ENCODE data around the gene OPRL1.
"Not testable (repeated sequence)": the region's sequence is repeated elsewhere in the genome, so short reads cannot be mapped to it uniquely, and the experiment has no call there.

Gene OPRL1

DNA sequence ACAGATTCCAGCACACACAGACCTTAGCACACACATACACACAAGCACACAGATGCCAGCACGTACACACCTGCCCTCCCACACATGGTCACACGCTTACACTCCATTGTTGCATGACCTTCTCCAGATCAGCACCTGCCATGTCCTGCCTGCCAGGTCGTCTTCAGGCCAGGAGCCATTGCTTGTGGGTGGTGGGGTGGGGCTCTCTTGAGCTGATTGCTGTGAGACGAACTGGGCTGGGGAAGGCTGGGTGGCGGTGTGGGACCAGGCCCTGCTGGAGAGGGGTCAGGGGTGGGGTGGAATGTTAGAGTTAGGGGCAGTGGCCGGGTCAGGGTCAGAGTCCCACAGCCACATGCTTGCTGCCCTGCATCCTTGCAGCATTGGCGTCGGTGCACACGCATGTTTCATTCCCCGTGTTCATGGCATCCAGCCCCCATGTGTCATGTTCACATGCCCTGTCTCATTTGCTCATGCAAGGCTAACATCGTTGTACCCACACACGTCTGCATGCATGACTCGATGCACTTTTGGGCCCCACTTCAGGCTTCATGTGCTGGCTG, 34.0 kb downstream of the OPRL1 start:
- Histone ChIP-seq H3K9ac (ENCODE audit: low read length) (no peak overlapping the region), H3K36me3 (ENCODE audit: control insufficient read depth, low read depth, low read length) (no peaks in the 10 kb centered on the region), H3K27ac (ENCODE audit: low read length) (no peak overlapping the region), H3K4me3 (ENCODE audit: low read length) (no peak overlapping the region), H3K9me3 (ENCODE audit: control insufficient read depth, low read depth, low read length) (no peaks in the 10 kb centered on the region), H3K4me1 (ENCODE audit: control insufficient read depth, low read depth, low read length) (no peaks in the 10 kb centered on the region), H3K27me3 (ENCODE audit: control insufficient read depth, insufficient read depth, low read length) (no peaks in the 10 kb centered on the region)

DNA sequence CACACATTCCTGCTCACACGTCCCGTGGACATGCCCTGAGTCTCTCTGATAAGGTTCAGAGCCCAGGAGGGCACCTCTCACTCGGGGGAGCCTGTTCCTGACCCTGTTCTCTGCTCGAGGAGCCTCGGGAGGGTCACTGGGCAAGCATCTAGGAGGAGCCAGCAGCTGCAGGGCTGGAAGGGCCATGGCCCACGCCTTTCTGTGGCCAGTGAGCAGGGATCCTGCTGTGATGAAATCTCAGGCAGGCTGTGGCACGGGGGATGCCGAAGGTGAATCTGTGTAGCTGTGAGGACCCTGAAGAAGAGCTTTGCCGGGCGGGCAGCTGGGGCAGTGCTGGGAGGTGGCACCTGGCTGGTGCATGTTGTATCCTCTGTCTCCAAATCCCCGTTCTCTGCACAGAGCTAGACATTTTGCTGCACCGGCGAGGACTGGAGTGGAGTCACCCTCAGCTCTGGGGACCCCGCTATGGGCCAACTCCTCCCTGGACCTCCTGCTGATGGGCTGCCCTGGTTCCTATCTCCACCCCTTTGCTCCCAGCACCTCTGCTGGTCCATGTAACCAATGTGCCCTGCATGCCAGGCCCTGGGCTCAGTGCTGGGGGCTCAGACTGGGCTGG, 34.6 kb downstream of the OPRL1 start:
- no peak overlapping the region for H3K27ac ChIP-seq (ENCODE audit: low read length)
- H3K9me3 ChIP-seq (ENCODE audit: control insufficient read depth, low read depth, low read length) = no peaks in the 10 kb centered on the region
- no peaks in the 10 kb centered on the region for H3K36me3 ChIP-seq (ENCODE audit: control insufficient read depth, low read depth, low read length)
- no peak overlapping the region for H3K9ac ChIP-seq (ENCODE audit: low read length)
- H3K4me3 ChIP-seq (ENCODE audit: low read length) = no peak overlapping the region
- no peaks in the 10 kb centered on the region for H3K27me3 ChIP-seq (ENCODE audit: control insufficient read depth, insufficient read depth, low read length)
- no peaks in the 10 kb centered on the region for H3K4me1 ChIP-seq (ENCODE audit: control insufficient read depth, low read depth, low read length)

DNA sequence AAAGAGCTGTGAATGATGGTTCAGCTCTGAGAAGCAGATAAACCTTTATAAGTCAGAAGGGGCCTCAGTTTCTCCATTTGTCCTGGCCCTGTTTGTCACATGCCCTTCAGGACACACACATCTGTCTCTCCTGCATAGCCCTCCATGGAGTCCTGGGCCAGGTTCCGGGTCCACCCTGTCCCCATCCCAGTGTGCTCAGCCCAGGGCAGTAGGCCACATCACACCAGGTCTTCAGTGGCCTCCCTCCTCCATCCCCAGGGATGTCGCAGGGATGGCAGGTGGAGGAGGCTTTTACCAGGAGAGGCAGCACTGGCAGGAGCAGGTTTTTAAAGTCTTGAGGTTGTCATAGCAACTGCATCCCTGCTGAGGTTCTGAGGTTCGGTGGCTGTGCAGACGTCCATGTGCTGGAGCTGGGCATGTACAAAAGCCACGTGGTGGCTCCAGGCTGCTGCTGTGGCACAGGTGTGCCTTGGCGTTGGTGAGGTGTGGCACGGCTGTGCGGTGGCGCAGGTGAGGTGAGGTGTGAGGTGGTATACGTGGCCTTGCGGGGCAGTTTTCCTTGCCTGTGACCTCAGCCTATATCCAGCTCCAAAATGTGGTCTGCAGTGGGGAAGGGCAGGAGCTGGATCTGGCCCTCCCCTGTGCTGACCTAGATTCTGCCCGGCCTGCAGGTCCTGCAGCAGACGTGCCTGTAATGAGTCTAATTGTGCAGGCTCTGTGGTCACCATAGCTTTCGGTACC, 35.5 kb downstream of the OPRL1 start:
- no peaks in the 10 kb centered on the region for H3K9me3 ChIP-seq (ENCODE audit: control insufficient read depth, low read depth, low read length)

DNA sequence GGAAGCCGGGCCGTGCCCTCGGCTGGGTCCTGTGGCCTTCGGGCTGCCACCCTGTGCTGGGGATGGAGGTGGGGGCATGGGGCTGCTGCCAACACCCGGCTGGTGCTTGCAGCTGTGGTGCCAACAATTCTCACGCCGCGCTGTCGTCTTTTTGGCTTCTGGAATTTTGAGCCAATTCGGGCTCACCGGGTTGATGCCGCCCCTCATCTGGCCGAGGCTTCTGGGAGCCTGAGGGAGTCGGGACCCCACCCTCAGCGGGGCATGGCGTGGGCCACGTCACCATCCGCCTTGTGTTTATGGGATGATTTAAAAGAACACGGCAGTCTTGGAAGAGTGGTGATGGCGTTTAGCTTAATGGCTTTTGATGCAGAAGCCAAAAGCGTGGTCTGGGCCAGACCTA, 36.1 kb downstream of the OPRL1 start:
- Histone ChIP-seq H3K27ac (ENCODE audit: low read length) (no peak overlapping the region), H3K4me3 (ENCODE audit: low read length) (no peak overlapping the region), H3K36me3 (ENCODE audit: control insufficient read depth, low read depth, low read length) (no peaks in the 10 kb centered on the region), H3K9me3 (ENCODE audit: control insufficient read depth, low read depth, low read length) (no peaks in the 10 kb centered on the region), H3K4me1 (ENCODE audit: control insufficient read depth, low read depth, low read length) (no peaks in the 10 kb centered on the region), H3K9ac (ENCODE audit: low read length) (no peak overlapping the region), H3K27me3 (ENCODE audit: control insufficient read depth, insufficient read depth, low read length) (no peaks in the 10 kb centered on the region)

More for the DNA sequence above, 35.5 kb downstream of the OPRL1 start:
- Histone ChIP-seq H3K27me3 (ENCODE audit: control insufficient read depth, insufficient read depth, low read length) (no peaks in the 10 kb centered on the region), H3K4me3 (ENCODE audit: low read length) (no peak overlapping the region), H3K36me3 (ENCODE audit: control insufficient read depth, low read depth, low read length) (no peaks in the 10 kb centered on the region), H3K4me1 (ENCODE audit: control insufficient read depth, low read depth, low read length) (no peaks in the 10 kb centered on the region), H3K9ac (ENCODE audit: low read length) (no peak overlapping the region), H3K27ac (ENCODE audit: low read length) (no peak overlapping the region)

DNA sequence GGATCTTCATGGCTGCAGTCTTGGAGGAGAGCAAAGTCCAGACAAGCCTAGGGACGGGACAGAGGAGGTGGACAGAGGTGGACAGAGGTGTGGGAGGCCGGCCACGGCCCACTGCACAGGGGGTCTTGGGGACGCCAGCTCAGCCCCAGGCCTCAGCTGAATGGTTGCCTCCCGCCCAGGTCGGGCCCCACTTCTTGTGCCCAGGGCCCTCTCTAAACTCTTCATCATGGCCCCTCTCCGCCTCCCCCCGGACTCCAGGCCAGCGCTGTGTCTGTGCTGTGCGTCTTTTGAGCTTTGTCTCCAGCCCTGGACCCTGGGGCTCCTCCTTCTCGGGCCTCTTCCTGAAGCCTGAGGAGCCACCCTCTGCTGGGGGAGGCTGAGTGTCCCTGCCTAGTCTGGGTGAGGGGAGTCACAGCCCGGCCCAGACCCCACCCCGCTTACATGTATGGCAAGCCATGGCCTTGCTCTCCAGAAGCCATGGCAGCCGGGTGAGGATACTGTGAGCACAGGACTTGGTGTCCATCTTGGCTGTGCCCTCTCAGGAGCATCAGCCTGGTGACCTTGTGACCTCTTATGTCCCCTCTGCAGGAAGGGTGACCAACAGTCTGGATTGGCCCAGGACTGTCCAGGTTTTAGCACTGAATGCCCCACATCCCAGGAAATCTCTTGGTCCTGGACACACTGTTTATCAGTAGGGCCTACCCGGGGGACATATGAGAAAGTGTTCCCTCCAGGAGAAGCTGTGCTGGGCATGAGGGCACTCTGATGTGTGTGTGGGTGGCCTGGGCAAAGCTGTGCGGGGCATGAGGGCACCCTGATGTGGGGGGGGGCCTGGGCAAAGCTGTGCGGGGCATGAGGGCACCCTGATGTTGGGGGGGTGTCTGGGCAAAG, 36.9 kb downstream of the OPRL1 start:
- H3K27ac ChIP-seq (ENCODE audit: low read length) = no peak overlapping the region
- no peaks in the 10 kb centered on the region for H3K36me3 ChIP-seq (ENCODE audit: control insufficient read depth, low read depth, low read length)
- no peaks in the 10 kb centered on the region for H3K9me3 ChIP-seq (ENCODE audit: control insufficient read depth, low read depth, low read length)
- no peaks in the 10 kb centered on the region for H3K27me3 ChIP-seq (ENCODE audit: control insufficient read depth, insufficient read depth, low read length)
- no peak overlapping the region for H3K4me3 ChIP-seq (ENCODE audit: low read length)
- no peaks in the 10 kb centered on the region for H3K4me1 ChIP-seq (ENCODE audit: control insufficient read depth, low read depth, low read length)
- no peak overlapping the region for H3K9ac ChIP-seq (ENCODE audit: low read length)

DNA sequence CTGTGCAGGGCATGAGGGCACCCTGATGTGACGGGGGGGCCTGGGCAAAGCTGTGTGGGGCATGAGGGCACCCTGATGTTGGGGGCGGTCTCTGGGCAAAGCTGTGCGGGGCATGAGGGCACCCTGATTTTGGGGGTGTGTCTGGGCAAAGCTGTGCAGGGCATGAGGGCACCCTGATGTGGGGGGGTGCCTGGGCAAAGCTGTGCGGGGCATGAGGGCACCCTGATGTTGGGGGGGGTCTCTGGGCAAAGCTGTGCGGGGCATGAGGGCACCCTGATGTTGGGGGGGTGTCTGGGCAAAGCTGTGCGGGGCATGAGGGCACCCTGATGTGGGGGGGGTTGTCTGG, 37.5 kb downstream of the OPRL1 start:
- H3K27me3 ChIP-seq (ENCODE audit: control insufficient read depth, insufficient read depth, low read length); H3K4me1 ChIP-seq (ENCODE audit: control insufficient read depth, low read depth, low read length); H3K9ac ChIP-seq (ENCODE audit: low read length); H3K36me3 ChIP-seq (ENCODE audit: control insufficient read depth, low read depth, low read length); H3K27ac ChIP-seq (ENCODE audit: low read length); H3K9me3 ChIP-seq (ENCODE audit: control insufficient read depth, low read depth, low read length); H3K4me3 ChIP-seq (ENCODE audit: low read length): not testable (repeated sequence)

DNA sequence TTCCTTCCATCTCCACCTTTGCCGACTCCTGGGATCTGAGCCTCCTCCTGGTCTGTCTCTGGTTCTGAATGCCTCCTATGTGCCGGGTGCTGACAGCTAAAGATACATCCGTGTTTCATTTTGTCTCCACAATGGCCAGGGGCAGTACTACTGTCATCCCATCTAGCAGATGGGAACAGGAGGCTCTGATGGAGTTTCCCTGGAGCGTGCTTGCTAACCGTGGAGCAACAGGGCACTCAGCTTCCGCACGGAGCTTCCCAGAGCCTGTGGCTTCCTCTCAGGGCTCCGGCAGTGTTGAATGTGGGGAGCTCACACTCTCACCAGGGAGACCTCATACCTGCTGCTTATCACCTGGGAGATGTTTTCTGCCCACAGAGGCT, 39.4 kb downstream of the OPRL1 start:
- Histone ChIP-seq H3K9me3 (ENCODE audit: control insufficient read depth, low read depth, low read length) (no peaks in the 10 kb centered on the region), H3K36me3 (ENCODE audit: control insufficient read depth, low read depth, low read length) (no peaks in the 10 kb centered on the region), H3K27ac (ENCODE audit: low read length) (no peak overlapping the region), H3K9ac (ENCODE audit: low read length) (no peak overlapping the region), H3K27me3 (ENCODE audit: control insufficient read depth, insufficient read depth, low read length) (no peaks in the 10 kb centered on the region), H3K4me1 (ENCODE audit: control insufficient read depth, low read depth, low read length) (no peaks in the 10 kb centered on the region), H3K4me3 (ENCODE audit: low read length) (no peak overlapping the region)

DNA sequence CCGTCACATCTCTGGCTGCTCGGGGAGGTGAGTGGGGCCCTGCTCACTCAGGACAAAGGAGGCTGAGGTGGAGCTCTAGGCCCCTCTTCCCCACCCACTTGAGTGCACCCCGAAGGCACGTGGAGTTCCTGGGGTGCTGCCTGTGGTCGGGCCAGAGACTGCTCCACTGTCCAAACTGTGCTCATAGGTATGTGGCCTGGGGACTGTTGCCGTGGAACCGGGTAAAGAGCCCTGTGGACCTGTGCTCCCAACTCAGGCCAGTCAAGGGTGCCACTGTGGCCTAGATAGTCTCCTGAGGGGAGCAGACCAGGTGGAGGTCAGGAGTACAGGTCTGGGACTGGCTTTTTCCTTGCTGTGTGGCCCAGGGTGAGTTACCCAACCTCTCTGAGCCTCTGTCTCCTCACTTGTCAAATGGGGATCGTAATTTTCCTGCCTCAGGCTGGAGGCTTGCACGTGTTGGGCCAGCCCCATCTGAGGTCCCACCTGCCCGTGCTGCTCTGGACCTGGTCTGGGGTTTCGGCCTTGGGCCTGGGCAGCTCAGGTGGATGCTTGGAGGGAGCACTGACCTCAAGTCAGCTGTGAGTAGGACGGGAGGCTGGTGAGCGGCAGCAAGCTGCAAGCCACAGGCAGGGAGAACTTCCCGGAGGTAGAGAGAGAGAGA, 39.9 kb downstream of the OPRL1 start:
- Histone ChIP-seq H3K36me3 (ENCODE audit: control insufficient read depth, low read depth, low read length) (no peaks in the 10 kb centered on the region), H3K9me3 (ENCODE audit: control insufficient read depth, low read depth, low read length) (no peaks in the 10 kb centered on the region), H3K4me3 (ENCODE audit: low read length) (no peak overlapping the region), H3K9ac (ENCODE audit: low read length) (no peak overlapping the region), H3K27ac (ENCODE audit: low read length) (no peak overlapping the region), H3K27me3 (ENCODE audit: control insufficient read depth, insufficient read depth, low read length) (no peaks in the 10 kb centered on the region), H3K4me1 (ENCODE audit: control insufficient read depth, low read depth, low read length) (no peaks in the 10 kb centered on the region)

DNA sequence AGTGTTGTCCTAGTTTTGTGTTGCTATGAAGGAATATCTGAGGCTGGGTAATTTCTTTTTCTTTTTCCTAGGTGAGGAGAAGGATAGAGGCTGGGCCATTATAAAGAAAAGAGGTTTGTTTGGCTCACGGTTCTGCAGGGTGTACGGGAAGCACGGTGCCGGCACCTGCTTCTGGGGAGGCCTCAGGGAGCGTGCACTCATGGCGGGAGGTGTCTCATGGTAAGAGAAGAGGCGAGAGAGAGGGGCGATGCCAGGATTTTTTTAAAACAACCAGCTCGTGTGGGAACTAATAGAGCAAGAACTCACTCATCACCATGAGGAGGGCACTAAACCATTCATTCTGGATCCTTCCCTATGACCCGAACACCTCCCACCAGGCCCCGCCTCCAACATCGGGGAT, 41.7 kb downstream of the OPRL1 start:
- no peak overlapping the region for H3K9ac ChIP-seq (ENCODE audit: low read length)
- no peak overlapping the region for H3K27ac ChIP-seq (ENCODE audit: low read length)
- H3K27me3 ChIP-seq (ENCODE audit: control insufficient read depth, insufficient read depth, low read length) = no peaks in the 10 kb centered on the region
- H3K4me3 ChIP-seq (ENCODE audit: low read length) = no peak overlapping the region
- no peaks in the 10 kb centered on the region for H3K4me1 ChIP-seq (ENCODE audit: control insufficient read depth, low read depth, low read length)
- no peaks in the 10 kb centered on the region for H3K36me3 ChIP-seq (ENCODE audit: control insufficient read depth, low read depth, low read length)
- H3K9me3 ChIP-seq (ENCODE audit: control insufficient read depth, low read depth, low read length) = no peaks in the 10 kb centered on the region

DNA sequence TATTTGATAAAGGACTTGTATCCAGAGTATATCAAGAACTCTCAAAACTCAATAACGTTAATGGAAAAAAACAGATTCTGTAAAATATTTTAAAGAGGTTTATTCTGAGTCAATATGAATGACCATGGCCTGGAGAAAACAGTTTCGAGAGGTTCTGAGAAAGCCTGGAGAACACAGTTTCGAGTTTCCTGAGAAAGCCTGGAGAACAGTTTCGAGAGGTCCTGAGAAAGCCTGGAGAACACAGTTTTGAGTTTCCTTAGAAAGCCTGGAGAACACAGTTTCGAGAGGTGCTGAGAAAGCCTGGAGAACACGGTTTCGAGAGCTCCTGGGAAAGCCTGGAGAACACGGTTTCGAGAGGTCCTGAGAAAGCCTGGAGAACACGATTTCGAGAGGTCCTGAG, 43.0 kb downstream of the OPRL1 start:
- not testable (repeated sequence) for H3K36me3 ChIP-seq (ENCODE audit: control insufficient read depth, low read depth, low read length); H3K4me3 ChIP-seq (ENCODE audit: low read length); H3K27ac ChIP-seq (ENCODE audit: low read length); H3K27me3 ChIP-seq (ENCODE audit: control insufficient read depth, insufficient read depth, low read length); H3K4me1 ChIP-seq (ENCODE audit: control insufficient read depth, low read depth, low read length); H3K9ac ChIP-seq (ENCODE audit: low read length); H3K9me3 ChIP-seq (ENCODE audit: control insufficient read depth, low read depth, low read length)

DNA sequence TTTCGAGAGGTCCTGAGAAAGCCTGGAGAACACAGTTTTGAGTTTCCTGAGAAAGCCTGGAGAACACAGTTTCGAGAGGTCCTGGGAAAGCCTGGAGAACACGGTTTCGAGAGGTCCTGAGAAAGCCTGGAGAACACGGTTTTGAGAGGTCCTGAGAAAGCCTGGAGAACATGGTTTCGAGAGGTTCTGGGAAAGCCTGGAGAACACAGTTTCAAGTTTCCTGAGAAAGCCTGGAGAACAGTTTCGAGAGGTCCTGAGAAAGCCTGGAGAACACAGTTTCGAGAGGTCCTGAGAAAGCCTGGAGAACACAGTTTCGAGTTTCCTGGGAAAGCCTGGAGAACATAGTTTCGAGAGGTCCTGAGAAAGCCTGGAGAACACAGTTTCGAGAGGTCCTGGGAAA, 43.6 kb downstream of the OPRL1 start:
- H3K27ac ChIP-seq (ENCODE audit: low read length); H3K36me3 ChIP-seq (ENCODE audit: control insufficient read depth, low read depth, low read length); H3K9ac ChIP-seq (ENCODE audit: low read length); H3K27me3 ChIP-seq (ENCODE audit: control insufficient read depth, insufficient read depth, low read length); H3K4me1 ChIP-seq (ENCODE audit: control insufficient read depth, low read depth, low read length); H3K4me3 ChIP-seq (ENCODE audit: low read length); H3K9me3 ChIP-seq (ENCODE audit: control insufficient read depth, low read depth, low read length): not testable (repeated sequence)
